NT2/D1 (cell line): ENCODE results near the gene MAST4.

Source experiments
- SUZ12 ChIP-seq: IDR thresholded peaks from 2 replicates; pipeline ENCODE4 v1.6.1; 2011; ENCODE audit not compliant: insufficient read length, insufficient read depth; ENCODE audit errors: extremely low read depth
- YY1 ChIP-seq: IDR thresholded peaks from 2 replicates; pipeline ENCODE4 v1.6.1; 2011; ENCODE audit not compliant: insufficient read length, insufficient read depth
- ZNF274 ChIP-seq: IDR thresholded peaks from 2 replicates; pipeline ENCODE4 v1.6.1; 2011; ENCODE audit warnings: mild to moderate bottlenecking, low read depth, low read length

DNA sequence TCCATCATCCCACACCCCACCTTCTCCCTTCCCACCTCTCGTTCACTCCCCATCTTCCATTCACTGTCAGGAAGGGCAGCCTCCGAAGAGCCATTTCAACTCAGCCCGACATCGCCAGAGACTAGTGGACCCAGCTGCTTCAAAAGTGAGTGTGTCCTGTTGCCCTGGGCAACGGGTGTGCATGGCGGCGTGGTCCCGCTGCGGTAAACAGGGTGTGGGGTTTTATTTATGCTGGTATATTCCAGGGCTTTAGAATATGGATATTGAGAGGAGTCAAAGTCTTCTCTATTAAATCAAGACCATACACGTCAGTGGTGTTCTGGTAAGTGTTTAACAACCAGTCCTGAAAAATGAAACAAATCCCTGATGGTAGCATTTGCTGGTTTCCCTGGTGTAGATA, 274.5 kb downstream of the MAST4 start:
- TF ChIP-seq ZNF274 (no peak), YY1 (no peak), SUZ12 (no peak)
